AG09319 (cell line): ENCODE measurements around the gene CGREF1.

Experiments used
- DNase-seq: peaks from one replicate; pipeline ENCODE4 v3.0.0-alpha.2; 2010; ENCODE audit warnings: low read depth; ENCODE audit errors: extremely low read depth
- CTCF ChIP-seq: IDR thresholded peaks from 2 replicates; pipeline ENCODE4 v1.5.1; 2011; ENCODE audit warnings: low read depth, mild to moderate bottlenecking, inconsistent platforms, low read length, moderate library complexity

CGREF1 gene

GRCh38 chr2:27095427-27095744, 23.5 kb downstream of the CGREF1 start:
- DNase-seq, result no peak

GRCh38 chr2:27094353-27094984, 24.5 kb downstream of the CGREF1 start:
- no peak for DNase-seq
- no peak for TF ChIP-seq CTCF

More at GRCh38 chr2:27095427-27095744, 23.5 kb downstream of the CGREF1 start:
- no peak for TF ChIP-seq CTCF

- TF ChIP-seq CTCF, result no peak
- DNase-seq, result no peak
Measured at GRCh38 chr2:27093430-27094352, 25.2 kb downstream of the CGREF1 start.

GRCh38 chr2:27092696-27093429, 26.1 kb downstream of the CGREF1 start:
- no peak for TF ChIP-seq CTCF
- DNase-seq, result no peak

GRCh38 chr2:27091746-27092695, 26.9 kb downstream of the CGREF1 start:
- TF ChIP-seq CTCF, result no peak

GRCh38 chr2:27089111-27089954, 29.6 kb downstream of the CGREF1 start:
- TF ChIP-seq CTCF, result no peak
- DNase-seq, result no peak

More at GRCh38 chr2:27091746-27092695, 26.9 kb downstream of the CGREF1 start:
- DNase-seq, result no peak
